Cardiac muscle cell (in vitro differentiated cells and primary cell): Measurements from ENCODE around the gene APRT. TPM values are rescaled to one million over a fixed set of nuclear protein-coding genes. Genes with fewer than 3 reads are reported as not detected.

Experiments
- DNase-seq, 2 donors: peaks; one replicate each; pipeline versions ENCODE4 v3.0.0 to v3.0.0-alpha.2; 2010 to 2017; ENCODE audit warnings: low read depth in 1 of 2, low spot score in 1 of 2
- H3K27ac ChIP-seq: fragments of 200-600 bp; sonication (generic); 2 replicates; pipeline ENCODE4 v1.5.1; 2016
- H3K27me3 ChIP-seq: fragments of 200-600 bp; sonication (generic); 2 replicates; pipeline ENCODE4 v1.6.0; 2016; ENCODE audit warnings: control low read depth
- H3K36me3 ChIP-seq: fragments of 200-600 bp; sonication (generic); 2 replicates; pipeline ENCODE4 v1.5.1; 2016; ENCODE audit warnings: control low read depth
- H3K4me1 ChIP-seq: fragments of 200-600 bp; sonication (generic); 2 replicates; pipeline ENCODE4 v1.8.1; 2017; ENCODE audit warnings: low read depth, mild to moderate bottlenecking, mixed run types
- H3K4me3 ChIP-seq: fragments of 200-600 bp; sonication (generic); 2 replicates; pipeline ENCODE4 v1.5.1; 2016; ENCODE audit warnings: mild to moderate bottlenecking
- H3K9me3 ChIP-seq: fragments of 200-600 bp; sonication (generic); 2 replicates; pipeline ENCODE4 v1.5.1; 2017; ENCODE audit warnings: low read depth, mild to moderate bottlenecking, control low read depth
- CTCF ChIP-seq: IDR thresholded peaks from 2 replicates; pipeline ENCODE4 v1.5.1; 2012; ENCODE audit warnings: low read depth, mild to moderate bottlenecking, low read length
- polyA plus RNA-seq: library from polyadenylated mRNA; unstranded; fragments of >200 nt; fragmentation: Nextera tagmentation; extraction: Ambion mirVana; gene quantifications from 2 replicates; pipeline ENCODE4 v1.2.1, GENCODE V29; 2016
- total RNA-seq: library from RNA; depleted of rRNA; stranded (reverse); fragments of >200 nt; gene quantifications from 2 replicates; pipeline ENCODE4 v1.2.3, GENCODE V29; 2016

The APRT gene
- total and polyA plus RNA-seq, 2 experiments from 2014 or later = 123 to 169 TPM

GRCh38 chr16:88798772-88799455 is 12.8 kb downstream of the APRT start:
- Histone ChIP-seq H3K4me1 (no peaks in the 10 kb centered on the region), H3K36me3 (no peaks in the 10 kb centered on the region), H3K4me3 (no peak overlapping the region), H3K27ac (no peak overlapping the region), H3K27me3 (no peaks in the 10 kb centered on the region), H3K9me3 (no peaks in the 10 kb centered on the region)
- DNase-seq = no peak
- no peak for TF ChIP-seq CTCF

GRCh38 chr16:88798073-88798472 is 13.7 kb downstream of the APRT start:
- DNase-seq = no peak
- no peaks in the 10 kb centered on the region for H3K4me1 ChIP-seq
- H3K27me3 ChIP-seq = no peaks in the 10 kb centered on the region
- no peak for TF ChIP-seq CTCF
- no peak overlapping the region for H3K4me3 ChIP-seq
- no peaks in the 10 kb centered on the region for H3K9me3 ChIP-seq
- no peak overlapping the region for H3K27ac ChIP-seq
- no peaks in the 10 kb centered on the region for H3K36me3 ChIP-seq

- Histone ChIP-seq H3K27me3 (no peaks in the 10 kb centered on the region), H3K4me3 (no peak overlapping the region), H3K4me1 (no peaks in the 10 kb centered on the region), H3K36me3 (no peaks in the 10 kb centered on the region), H3K9me3 (no peaks in the 10 kb centered on the region), H3K27ac (no peak overlapping the region)
- TF ChIP-seq CTCF = no peak
- no peak for DNase-seq
Measured at GRCh38 chr16:88796278-88796677, 15.4 kb downstream of the APRT start.

- H3K36me3 ChIP-seq = no peaks in the 10 kb centered on the region
- no peak overlapping the region for H3K27ac ChIP-seq
- no peak for TF ChIP-seq CTCF
- no peaks in the 10 kb centered on the region for H3K27me3 ChIP-seq
- H3K4me3 ChIP-seq = no peak overlapping the region
- peaks cover 3% of the 10 kb centered on the region for H3K4me1 ChIP-seq
- H3K9me3 ChIP-seq = no peaks in the 10 kb centered on the region
- no peak for DNase-seq
Measured at GRCh38 chr16:88793251-88793954, 18.3 kb downstream of the APRT start.

GRCh38 chr16:88792668-88793250 is 19.0 kb downstream of the APRT start:
- no peak for DNase-seq
- Histone ChIP-seq H3K9me3 (no peaks in the 10 kb centered on the region), H3K27ac (no peak overlapping the region), H3K4me3 (no peak overlapping the region), H3K4me1 (peaks cover 3% of the 10 kb centered on the region), H3K36me3 (no peaks in the 10 kb centered on the region), H3K27me3 (no peaks in the 10 kb centered on the region)
- TF ChIP-seq CTCF = no peak
